ENCODE results near the gene RBP3. TPM values are rescaled to one million over a fixed set of nuclear protein-coding genes. Genes with fewer than 3 reads are reported as not detected.
A peak's percentile ranks its signal among the peaks of the same experiment; 100 is the strongest.

Gene RBP3
- not detected in 2 replicates for total RNA-seq (ENCODE audit: low replicate concordance)

DNA sequence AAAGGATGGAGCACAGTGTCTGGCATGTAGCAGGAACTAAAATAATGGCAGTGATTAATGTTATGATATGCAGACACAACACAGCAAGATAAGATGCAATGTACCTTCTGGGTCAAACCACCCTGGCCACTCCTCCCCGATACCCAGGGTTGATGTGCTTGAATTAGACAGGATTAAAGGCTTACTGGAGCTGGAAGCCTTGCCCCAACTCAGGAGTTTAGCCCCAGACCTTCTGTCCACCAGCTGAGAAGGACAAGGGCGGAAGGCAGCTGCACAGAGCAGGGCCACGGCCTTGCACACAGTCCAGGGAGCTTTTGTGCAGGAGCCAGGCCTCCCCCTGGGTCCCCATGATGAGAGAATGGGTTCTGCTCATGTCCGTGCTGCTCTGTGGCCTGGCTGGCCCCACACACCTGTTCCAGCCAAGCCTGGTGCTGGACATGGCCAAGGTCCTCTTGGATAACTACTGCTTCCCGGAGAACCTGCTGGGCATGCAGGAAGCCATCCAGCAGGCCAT, at the start of gene RBP3:
Gene RBP3 (plus strand): TSS at position 226 of the 514 bp plus-strand sequence. CDS start 122 bp downstream, at position 348.
- no peak for DNase-seq (ENCODE audit: low read depth)
- TF ChIP-seq, protein P1, sequence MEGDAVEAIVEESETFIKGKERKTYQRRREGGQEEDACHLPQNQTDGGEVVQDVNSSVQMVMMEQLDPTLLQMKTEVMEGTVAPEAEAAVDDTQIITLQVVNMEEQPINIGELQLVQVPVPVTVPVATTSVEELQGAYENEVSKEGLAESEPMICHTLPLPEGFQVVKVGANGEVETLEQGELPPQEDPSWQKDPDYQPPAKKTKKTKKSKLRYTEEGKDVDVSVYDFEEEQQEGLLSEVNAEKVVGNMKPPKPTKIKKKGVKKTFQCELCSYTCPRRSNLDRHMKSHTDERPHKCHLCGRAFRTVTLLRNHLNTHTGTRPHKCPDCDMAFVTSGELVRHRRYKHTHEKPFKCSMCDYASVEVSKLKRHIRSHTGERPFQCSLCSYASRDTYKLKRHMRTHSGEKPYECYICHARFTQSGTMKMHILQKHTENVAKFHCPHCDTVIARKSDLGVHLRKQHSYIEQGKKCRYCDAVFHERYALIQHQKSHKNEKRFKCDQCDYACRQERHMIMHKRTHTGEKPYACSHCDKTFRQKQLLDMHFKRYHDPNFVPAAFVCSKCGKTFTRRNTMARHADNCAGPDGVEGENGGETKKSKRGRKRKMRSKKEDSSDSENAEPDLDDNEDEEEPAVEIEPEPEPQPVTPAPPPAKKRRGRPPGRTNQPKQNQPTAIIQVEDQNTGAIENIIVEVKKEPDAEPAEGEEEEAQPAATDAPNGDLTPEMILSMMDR (IDR thresholded peaks at IDR 0.05; ENCODE audit: insufficient read depth, low read length): no peak
- H3K4me3 ChIP-seq (ENCODE audit: low read depth, low read length): no peak within 1 kb of the TSS

DNA sequence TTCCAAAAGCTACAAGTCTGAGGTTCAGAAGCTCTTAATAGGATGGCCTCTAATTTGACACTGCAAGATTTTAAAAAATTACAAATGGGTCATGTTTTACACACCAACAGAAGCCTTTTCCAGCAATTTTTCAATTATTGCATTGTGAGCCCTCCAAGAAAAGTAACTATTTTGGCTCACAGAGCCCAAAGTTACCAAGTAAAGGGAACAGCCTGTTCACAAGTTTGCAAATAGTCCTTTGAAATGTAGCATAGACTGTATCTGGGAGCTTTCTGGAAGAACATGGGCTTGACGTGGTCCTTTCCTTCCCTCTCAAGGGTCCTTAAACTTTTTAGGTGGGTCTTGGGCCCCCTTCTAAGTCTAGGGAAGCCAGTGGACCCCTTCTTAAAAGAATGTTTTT, 49.4 kb upstream of the RBP3 start:
- no peak for DNase-seq (ENCODE audit: low read depth)
- TF ChIP-seq, protein P1 (IDR thresholded peaks at IDR 0.05; ENCODE audit: insufficient read depth, low read length): no peak
- H3K4me3 ChIP-seq (ENCODE audit: low read depth, low read length): no peak overlapping the region

DNA sequence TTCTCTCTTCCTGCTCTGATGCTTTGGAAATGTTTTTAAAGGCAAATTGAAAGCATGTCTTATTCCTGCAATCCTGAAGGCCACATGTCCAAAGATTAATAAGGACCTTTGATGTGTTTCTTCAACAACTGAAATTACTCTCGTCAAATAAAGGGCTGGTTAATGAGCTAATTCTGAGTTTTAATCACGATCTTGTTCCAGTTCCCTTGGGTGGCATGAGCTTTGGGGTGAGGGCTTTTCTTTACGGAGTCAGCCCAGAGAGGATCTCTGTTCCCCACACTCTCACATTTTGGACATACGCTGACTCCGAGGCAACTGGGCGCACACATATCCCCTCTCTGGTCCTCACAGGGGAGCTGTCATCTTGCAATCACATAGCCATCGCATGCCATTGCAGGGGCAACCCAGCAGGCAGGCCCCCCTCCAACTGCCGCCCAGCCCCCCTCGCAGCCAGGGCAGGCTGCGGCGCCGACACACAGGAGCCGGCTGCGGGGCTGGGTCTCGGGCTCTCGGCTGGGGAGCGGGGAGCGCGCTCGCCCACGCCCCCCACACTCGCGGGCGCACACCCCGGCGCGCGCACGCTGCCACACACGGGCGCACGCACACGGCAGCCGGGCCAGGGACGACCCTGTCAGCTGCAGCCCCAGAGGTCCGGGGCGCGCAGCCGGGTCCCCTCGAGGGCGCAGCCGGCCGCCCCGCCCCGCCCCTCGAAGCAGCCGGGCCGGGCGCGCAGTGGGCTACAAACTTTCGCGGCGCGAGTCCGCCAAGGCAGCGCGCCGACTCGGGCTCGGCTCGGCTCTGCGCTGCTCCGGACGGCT, 48.3 kb upstream of the RBP3 start, which contains the start of gene GDF10:
Gene GDF10 (plus strand): TSS at position 587 of the 818 bp plus-strand sequence. CDS start 455 bp downstream, outside the sequence.
- DNase-seq (ENCODE audit: low read depth): no peak
- TF ChIP-seq, protein P1 (IDR thresholded peaks at IDR 0.05; ENCODE audit: insufficient read depth, low read length): no peak
- H3K4me3 ChIP-seq (ENCODE audit: low read depth, low read length): peak within 1 kb of the TSS; percentile 35

DNA sequence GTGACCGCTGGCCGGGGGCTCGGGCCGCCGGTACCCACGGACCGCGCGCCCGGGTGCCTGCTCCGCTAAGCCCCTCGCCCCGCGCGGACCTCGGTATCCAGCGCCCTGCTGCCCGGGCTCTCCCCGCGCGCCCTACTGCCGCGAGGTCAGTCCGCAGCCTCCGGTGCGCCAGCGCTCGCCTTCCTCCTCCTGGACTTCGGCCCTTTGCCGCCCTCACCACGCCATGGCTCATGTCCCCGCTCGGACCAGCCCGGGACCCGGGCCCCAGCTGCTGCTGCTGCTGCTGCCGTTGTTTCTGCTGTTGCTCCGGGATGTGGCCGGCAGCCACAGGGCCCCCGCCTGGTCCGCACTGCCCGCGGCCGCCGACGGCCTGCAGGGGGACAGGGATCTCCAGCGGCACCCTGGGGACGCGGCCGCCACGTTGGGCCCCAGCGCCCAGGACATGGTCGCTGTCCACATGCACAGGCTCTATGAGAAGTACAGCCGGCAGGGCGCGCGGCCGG, 47.7 kb upstream of the RBP3 start:
- TF ChIP-seq, protein P1 (IDR thresholded peaks at IDR 0.05; ENCODE audit: insufficient read depth, low read length): no peak
- H3K4me3 ChIP-seq (ENCODE audit: low read depth, low read length): peak overlapping the region; percentile 35
- no peak for DNase-seq (ENCODE audit: low read depth)

DNA sequence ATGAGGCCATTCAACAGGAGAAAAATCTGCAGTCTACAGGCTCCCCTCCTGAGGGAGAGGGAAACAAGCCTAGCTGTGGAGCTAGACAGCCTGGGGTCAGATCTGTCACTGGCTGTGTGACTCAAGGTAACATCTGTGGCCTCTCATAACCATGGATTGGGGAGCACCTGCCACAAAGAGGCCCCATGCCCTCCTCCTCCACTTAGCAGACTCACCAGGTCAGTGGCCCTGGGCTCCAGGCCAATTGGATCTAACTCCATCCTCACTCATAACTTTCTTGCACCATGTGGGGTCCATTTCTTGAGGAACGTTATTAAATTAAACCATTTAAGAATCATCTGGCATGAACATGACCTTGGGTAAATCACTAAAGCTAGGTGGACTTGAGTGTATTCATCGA, 46.3 kb upstream of the RBP3 start:
- TF ChIP-seq, protein P1 (IDR thresholded peaks at IDR 0.05; ENCODE audit: insufficient read depth, low read length): no peak
- no peak for DNase-seq (ENCODE audit: low read depth)
- no peak overlapping the region for H3K4me3 ChIP-seq (ENCODE audit: low read depth, low read length)

DNA sequence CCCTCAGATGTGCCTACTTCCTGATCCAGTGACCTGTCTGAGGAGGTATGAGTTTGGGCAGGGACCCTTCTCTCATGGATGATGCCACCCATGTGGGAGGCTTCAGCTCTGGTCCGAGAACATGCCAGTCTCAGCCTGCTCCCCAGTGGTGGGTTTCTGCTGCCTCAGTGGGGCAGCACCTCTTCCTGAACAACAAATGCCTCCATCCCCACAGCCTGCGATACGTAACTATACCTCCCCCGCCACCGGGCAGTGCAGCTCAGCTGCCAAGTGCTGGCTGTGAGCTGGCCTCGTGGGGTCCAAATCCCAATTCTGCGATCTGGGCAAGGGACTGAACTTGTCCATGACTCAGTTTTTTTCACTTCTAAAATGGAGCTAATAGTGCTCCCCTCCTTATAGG, 45.1 kb upstream of the RBP3 start:
- TF ChIP-seq, protein P1 (IDR thresholded peaks at IDR 0.05; ENCODE audit: insufficient read depth, low read length): no peak
- H3K4me3 ChIP-seq (ENCODE audit: low read depth, low read length): no peak overlapping the region
- DNase-seq (ENCODE audit: low read depth): no peak
